ENCODE measurements around the gene ACY1.

DNA sequence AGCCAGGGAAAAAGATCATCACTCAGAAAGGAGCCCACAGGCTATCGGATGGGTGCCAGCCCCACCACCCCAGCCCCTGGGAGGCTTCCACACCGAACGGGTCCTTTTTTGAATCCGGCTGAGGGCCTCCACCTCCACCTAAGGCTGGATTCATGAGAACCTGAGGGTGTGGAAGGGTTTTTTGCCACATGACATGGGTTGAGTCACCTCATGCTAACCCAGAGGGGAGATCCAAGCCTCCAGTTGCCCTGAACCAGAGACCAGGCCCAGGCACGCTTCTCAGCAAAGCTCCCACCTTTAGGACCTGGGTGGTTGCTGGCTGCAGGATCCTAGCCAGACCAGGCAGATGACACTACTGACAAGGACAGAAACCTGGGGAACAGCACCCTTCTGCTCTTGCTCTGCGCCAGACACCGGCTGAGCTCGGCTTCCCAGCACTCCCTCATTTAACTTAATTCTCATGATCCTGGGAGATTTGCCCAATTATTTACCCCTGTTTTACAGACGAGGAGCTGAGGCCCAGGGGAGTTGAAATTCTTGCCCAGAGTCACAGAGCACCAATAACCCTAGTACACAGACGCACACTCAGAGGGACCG lies 47.5 kb downstream of the ACY1 start:
- TF ChIP-seq CTCF (conservative IDR thresholded peaks at IDR 0.05) (no peak), ZFX (IDR thresholded peaks at IDR 0.05) (no peak)

All from C4-2B (cell line).